ENCODE data around the gene SOX3.

GRCh38 chrX:140525448-140525847 lies 20.6 kb upstream of the SOX3 start:
- no peak for TF ChIP-seq CTCF (conservative IDR thresholded peaks at IDR 0.05; ENCODE audit: low read depth, low read length)
- no peak for TF ChIP-seq EZH2 (IDR thresholded peaks at IDR 0.05; ENCODE audit: low read length, unreplicated experiment)

All from PC-3 (cell line).